NT2/D1 (cell line): ENCODE results near the gene SELPLG.
"Not testable (repeated sequence)": the region's sequence is repeated elsewhere in the genome, so short reads cannot be mapped to it uniquely, and the experiment has no call there.

ENCODE experiments used
- SUZ12 ChIP-seq: IDR thresholded peaks from 2 replicates; pipeline ENCODE4 v1.6.1; 2011; ENCODE audit not compliant: insufficient read length, insufficient read depth; ENCODE audit errors: extremely low read depth
- YY1 ChIP-seq: IDR thresholded peaks from 2 replicates; pipeline ENCODE4 v1.6.1; 2011; ENCODE audit not compliant: insufficient read length, insufficient read depth
- ZNF274 ChIP-seq: IDR thresholded peaks from 2 replicates; pipeline ENCODE4 v1.6.1; 2011; ENCODE audit warnings: mild to moderate bottlenecking, low read depth, low read length

- not testable (repeated sequence) for TF ChIP-seq YY1, ZNF274, SUZ12
Measured at GRCh38 chr12:108656247-108656646, 22.6 kb upstream of the SELPLG start.
